CD4-positive, alpha-beta T cell (primary cell): Measurements from ENCODE around the gene LEKR1. TPM values are rescaled to one million over a fixed set of nuclear protein-coding genes. Genes with fewer than 3 reads are reported as not detected.
"Not testable (repeated sequence)": the region's sequence is repeated elsewhere in the genome, so short reads cannot be mapped to it uniquely, and the experiment has no call there.

Experiments used
- ATAC-seq: fragments of 200-7000 bp; cut with Tn5 transposase; one replicate; pipeline ENCODE4 v1.10.0; 2022; ENCODE audit warnings: mild to moderate bottlenecking; ENCODE audit not compliant: poor library complexity
- CTCF ChIA-PET: fragments of 350-600 bp; sonication (Branson Sonifier 250); formaldehyde crosslinking; loops from one replicate; lab custom pipeline; 2021; ENCODE audit warnings: antibody characterized with exemption, inconsistent platforms; lab: Charles Lee
- POLR2A ChIA-PET: fragments of 350-600 bp; sonication (Branson Sonifier 250); formaldehyde crosslinking; loops from one replicate; lab custom pipeline; 2021; ENCODE audit warnings: antibody characterized with exemption, inconsistent platforms; lab: Charles Lee
- DNase-seq, 14 experiments: peaks; one replicate each; pipeline ENCODE4 v3.0.0-alpha.2; 2013 to 2020; ENCODE audit warnings: mixed read lengths in 2 of 14
- H3K27ac ChIP-seq, 2 donors: one replicate each; pipeline versions ENCODE4 v1.5.1 to v1.7.0; 2013; ENCODE audit warnings: low read length in 2 of 2, low read depth in 1 of 2, mild to moderate bottlenecking in 1 of 2
- H3K27me3 ChIP-seq, 2 experiments: 1 replicate in 1 of 2; 2 replicates in 1 of 2; pipeline versions ENCODE4 v1.6.1 to v1.7.0; 2013; ENCODE audit warnings: low read length in 2 of 2, control low read depth in 1 of 2, mild to moderate bottlenecking in 1 of 2, moderate library complexity in 1 of 2; ENCODE audit not compliant: insufficient read depth in 2 of 2, control insufficient read depth in 1 of 2
- H3K36me3 ChIP-seq: one replicate; pipeline ENCODE4 v1.6.1; 2013; ENCODE audit warnings: low read length, control low read depth; ENCODE audit not compliant: insufficient read depth
- H3K4me1 ChIP-seq: one replicate; pipeline ENCODE4 v1.6.1; 2013; ENCODE audit warnings: low read length, control low read depth; ENCODE audit not compliant: insufficient read depth
- H3K4me3 ChIP-seq: one replicate; pipeline ENCODE4 v1.5.1; 2013; ENCODE audit warnings: mild to moderate bottlenecking, low read length, moderate library complexity
- H3K9me3 ChIP-seq, 2 experiments: 1 replicate in 1 of 2; 2 replicates in 1 of 2; pipeline versions ENCODE4 v1.6.1 to v1.7.0; 2013; ENCODE audit warnings: low read length in 2 of 2, mild to moderate bottlenecking in 2 of 2, control low read depth in 1 of 2, moderate library complexity in 1 of 2; ENCODE audit not compliant: control insufficient read depth in 1 of 2, insufficient read depth in 1 of 2
- H3K27ac Mint-ChIP-seq: one replicate; pipeline ENCODE4 v1.8.0; 2020; ENCODE audit warnings: mixed read lengths
- H3K27me3 Mint-ChIP-seq: one replicate; pipeline ENCODE4 v1.8.0; 2021; ENCODE audit warnings: mixed read lengths
- H3K36me3 Mint-ChIP-seq: one replicate; pipeline ENCODE4 v1.8.0; 2021; ENCODE audit warnings: low read depth, mixed read lengths
- H3K4me1 Mint-ChIP-seq: one replicate; pipeline ENCODE4 v1.8.0; 2021; ENCODE audit warnings: low read depth, mixed read lengths
- H3K4me3 Mint-ChIP-seq: one replicate; pipeline ENCODE4 v1.8.0; 2020; ENCODE audit warnings: mild to moderate bottlenecking, mixed read lengths
- H3K9me3 Mint-ChIP-seq: one replicate; pipeline ENCODE4 v1.8.0; 2020; ENCODE audit warnings: mixed read lengths
- CTCF ChIP-seq: fragments of 200-600 bp; IDR thresholded peaks from one replicate; pipeline ENCODE4 v1.8.0; 2022; ENCODE audit warnings: antibody characterized with exemption, mild to moderate bottlenecking
- intact Hi-C, 2 experiments: fragments of 100-400 bp; cut with DNase I in 1 of 2; cut with micrococcal nuclease in 1 of 2; formaldehyde crosslinking; loops; one replicate each; pipeline versions ENCODE4 v1.15.1 to v1.9.0; 2023 to 2025; cut with DNase I, micrococcal nuclease
- total RNA-seq, 174 experiments: library from RNA in 2 of 174; stranded (reverse) in 2 of 174; gene quantifications; one replicate each; pipeline ENCODE4 v1.2.3 and lab custom pipeline; 2021 to 2026

LEKR1 gene
- total RNA-seq, 2 experiments from 2014 or later: 0.77 to 1.0 TPM

- no peaks in the 10 kb centered on the region for H3K4me1 Mint-ChIP-seq
- peaks cover 0 to 6% of the 10 kb centered on the region in 2 experiments for H3K9me3 ChIP-seq
- peaks cover 4% of the 10 kb centered on the region for H3K27me3 Mint-ChIP-seq
- H3K4me3 ChIP-seq: no peak overlapping the region
- intact Hi-C loops: no loop called here
- H3K4me1 ChIP-seq: no peaks in the 10 kb centered on the region
- ATAC-seq (no peak), DNase-seq (no peak)
- CTCF ChIA-PET: no interaction called here
- no peaks in the 10 kb centered on the region for H3K36me3 Mint-ChIP-seq
- POLR2A ChIA-PET: no interaction called here
- TF ChIP-seq CTCF: no peak
- H3K9me3 Mint-ChIP-seq: no peaks in the 10 kb centered on the region
- H3K36me3 ChIP-seq: no peaks in the 10 kb centered on the region
- no peak overlapping the region for H3K27ac ChIP-seq
- H3K27ac Mint-ChIP-seq: no peak overlapping the region
- no peak overlapping the region for H3K4me3 Mint-ChIP-seq
- no peaks in the 10 kb centered on the region for H3K27me3 ChIP-seq
Measured at GRCh38 chr3:156964577-156964976, 138.4 kb downstream of the LEKR1 start.

- H3K27me3 ChIP-seq, H3K36me3 Mint-ChIP-seq, H3K4me1 ChIP-seq, H3K4me3 ChIP-seq, H3K36me3 ChIP-seq, POLR2A ChIA-PET, H3K4me1 Mint-ChIP-seq, H3K27me3 Mint-ChIP-seq, H3K4me3 Mint-ChIP-seq, intact Hi-C loops, H3K27ac Mint-ChIP-seq, ATAC-seq, CTCF ChIA-PET, H3K9me3 ChIP-seq, H3K27ac ChIP-seq, DNase-seq, H3K9me3 Mint-ChIP-seq: not testable (repeated sequence)
Measured at GRCh38 chr3:156966349-156966748, 140.2 kb downstream of the LEKR1 start.

- intact Hi-C loops: no loop called here
- H3K4me3 Mint-ChIP-seq: no peak overlapping the region
- H3K27me3 ChIP-seq: no peaks in the 10 kb centered on the region
- no peak for TF ChIP-seq CTCF
- no peak for ATAC-seq
- no peak overlapping the region for H3K27ac Mint-ChIP-seq
- no peaks in the 10 kb centered on the region for H3K9me3 Mint-ChIP-seq
- DNase-seq: no peak
- no peaks in the 10 kb centered on the region for H3K36me3 ChIP-seq
- CTCF ChIA-PET: interaction anchor here (1.2 to 1.4 kb wide), 2 partner anchors 8 to 12 kb away, joined by 3 to 4 read pairs; no protein-coding TSS in a partner anchor
- POLR2A ChIA-PET: no interaction called here
- no peaks in the 10 kb centered on the region for H3K27me3 Mint-ChIP-seq
- H3K4me3 ChIP-seq: no peak overlapping the region
- H3K36me3 Mint-ChIP-seq: no peaks in the 10 kb centered on the region
- H3K9me3 ChIP-seq: no peaks in the 10 kb centered on the region
- H3K27ac ChIP-seq: no peak overlapping the region
- peaks cover 2% of the 10 kb centered on the region for H3K4me1 ChIP-seq
- H3K4me1 Mint-ChIP-seq: peaks cover 7% of the 10 kb centered on the region
Measured at GRCh38 chr3:156973954-156974353, 147.8 kb downstream of the LEKR1 start.

GRCh38 chr3:156974931-156975330, 148.8 kb downstream of the LEKR1 start:
- peaks cover 2% of the 10 kb centered on the region for H3K4me1 ChIP-seq
- TF ChIP-seq CTCF: no peak
- Mint-ChIP-seq H3K27ac (no peak overlapping the region), H3K4me1 (peaks cover 7% of the 10 kb centered on the region), H3K27me3 (no peaks in the 10 kb centered on the region), H3K36me3 (no peaks in the 10 kb centered on the region), H3K9me3 (no peaks in the 10 kb centered on the region), H3K4me3 (no peak overlapping the region)
- H3K9me3 ChIP-seq: no peaks in the 10 kb centered on the region
- no peak overlapping the region for H3K27ac ChIP-seq
- DNase-seq (no peak), ATAC-seq (no peak)
- H3K27me3 ChIP-seq: no peaks in the 10 kb centered on the region
- intact Hi-C loops: no loop called here
- H3K4me3 ChIP-seq: no peak overlapping the region
- H3K36me3 ChIP-seq: no peaks in the 10 kb centered on the region
- POLR2A ChIA-PET: interaction anchor here (0.7 kb wide), 1 partner anchor 269 kb away, joined by 3 read pairs; no protein-coding TSS in a partner anchor
- CTCF ChIA-PET: interaction anchor here (1.2 kb wide), 1 partner anchor 13 kb away, joined by 4 read pairs; no protein-coding TSS in a partner anchor
